Measurements from ENCODE around the gene CCDC85C.

The CCDC85C gene

GRCh38 chr14:99519931-99520421 is 84.0 kb downstream of the CCDC85C start:
- DNase-seq = no peak

DNA sequence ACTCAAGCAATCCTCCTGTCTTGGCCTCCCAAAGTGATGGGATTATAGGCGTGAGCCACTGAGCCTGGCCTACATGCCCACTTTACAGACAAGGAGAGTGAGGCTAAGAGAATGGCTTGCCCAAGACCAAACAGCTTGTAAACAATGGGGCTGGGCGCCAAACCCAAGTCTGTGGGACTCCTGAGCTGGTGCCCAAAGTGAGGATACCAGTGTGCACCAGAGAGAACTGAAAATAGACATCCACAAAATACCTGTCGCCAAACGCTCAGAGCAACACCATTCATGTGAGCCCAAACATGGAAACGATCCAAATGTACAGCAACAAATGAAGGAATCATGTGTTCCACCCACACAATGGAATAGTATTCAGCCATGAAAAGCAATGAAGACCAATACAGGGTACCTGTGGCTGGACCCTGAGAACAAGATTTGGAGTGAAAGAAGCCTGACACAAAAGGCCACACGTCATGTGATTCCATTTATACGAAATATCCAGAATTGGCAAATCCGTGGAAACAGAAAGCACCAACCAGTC is 84.6 kb downstream of the CCDC85C start:
- DNase-seq = no peak

- DNase-seq = peak; percentile 39
Observed at GRCh38 chr14:99518441-99519346, 85.3 kb downstream of the CCDC85C start.

DNA sequence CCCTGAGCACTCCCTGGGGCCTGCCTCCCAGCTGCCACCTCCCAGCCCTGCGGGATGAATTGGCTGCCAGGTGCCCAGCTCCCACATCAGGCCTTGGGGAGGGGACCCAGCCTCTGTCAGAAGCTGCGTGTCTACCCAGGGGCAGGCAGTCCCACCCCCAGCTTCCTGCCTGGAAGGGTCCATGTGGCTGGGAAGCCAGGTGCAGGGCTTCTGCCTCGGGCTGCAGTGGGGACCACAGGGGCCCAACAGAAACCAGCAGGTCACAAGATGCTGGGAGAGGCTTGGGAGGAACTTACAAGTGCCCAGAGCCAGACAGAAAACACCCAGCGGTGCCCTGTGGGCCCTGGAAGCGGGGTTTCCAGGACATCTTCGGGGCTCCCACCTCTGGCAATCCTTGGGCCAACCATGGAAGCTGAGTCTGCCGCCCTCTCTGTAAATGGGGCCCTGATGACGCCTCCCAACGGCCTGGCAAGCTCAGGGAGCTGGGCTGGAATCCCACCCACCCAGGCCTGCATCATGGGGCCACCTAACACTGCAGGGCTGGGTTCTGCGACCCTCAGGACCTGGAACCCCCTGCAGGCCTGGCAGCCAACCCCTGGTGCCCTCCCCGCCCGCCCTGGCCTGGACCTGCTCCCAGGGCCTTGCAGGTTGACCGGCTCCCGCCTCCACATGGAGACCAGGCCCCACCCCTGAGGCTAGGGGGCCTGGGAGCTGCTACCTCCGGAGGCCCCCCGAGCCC is 86.2 kb downstream of the CCDC85C start:
- DNase-seq = no peak

DNA sequence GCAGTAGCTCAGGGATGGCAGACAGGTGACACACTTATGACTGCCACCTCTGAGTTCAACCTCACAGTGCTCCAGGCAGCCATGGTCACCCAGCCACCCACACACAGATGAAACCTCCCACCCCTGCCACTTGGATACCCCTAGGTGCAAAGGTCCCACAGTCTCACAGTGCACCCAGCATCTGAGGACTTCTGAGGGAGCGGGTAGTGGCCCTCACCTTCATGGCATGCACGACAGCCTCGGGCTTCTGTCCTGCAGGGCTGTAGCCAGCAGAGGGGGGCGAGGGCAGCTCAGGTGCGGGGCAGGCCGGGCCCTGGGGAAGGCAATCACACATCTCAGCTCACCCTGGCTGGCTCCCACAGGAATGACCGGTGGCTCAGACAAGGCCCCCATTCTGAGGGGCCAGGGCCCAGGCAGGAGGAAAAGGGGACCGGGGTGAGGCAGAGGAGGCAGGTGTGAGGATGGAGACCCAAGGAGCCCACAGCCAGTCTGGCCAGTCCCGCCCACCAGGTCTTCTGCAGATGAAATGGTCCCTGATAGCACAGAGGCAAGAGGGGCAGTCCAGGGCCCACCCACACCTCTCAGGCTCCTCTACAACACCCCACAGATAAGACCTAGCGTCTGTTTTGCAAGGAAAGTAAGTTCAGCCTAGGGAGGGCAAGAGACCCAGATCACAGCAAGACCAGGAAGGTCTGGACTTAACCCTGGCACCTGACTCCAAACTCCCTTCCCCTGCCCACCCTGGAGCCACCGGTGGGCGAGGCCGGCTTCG is 87.0 kb downstream of the CCDC85C start:
- DNase-seq = no peak

DNA sequence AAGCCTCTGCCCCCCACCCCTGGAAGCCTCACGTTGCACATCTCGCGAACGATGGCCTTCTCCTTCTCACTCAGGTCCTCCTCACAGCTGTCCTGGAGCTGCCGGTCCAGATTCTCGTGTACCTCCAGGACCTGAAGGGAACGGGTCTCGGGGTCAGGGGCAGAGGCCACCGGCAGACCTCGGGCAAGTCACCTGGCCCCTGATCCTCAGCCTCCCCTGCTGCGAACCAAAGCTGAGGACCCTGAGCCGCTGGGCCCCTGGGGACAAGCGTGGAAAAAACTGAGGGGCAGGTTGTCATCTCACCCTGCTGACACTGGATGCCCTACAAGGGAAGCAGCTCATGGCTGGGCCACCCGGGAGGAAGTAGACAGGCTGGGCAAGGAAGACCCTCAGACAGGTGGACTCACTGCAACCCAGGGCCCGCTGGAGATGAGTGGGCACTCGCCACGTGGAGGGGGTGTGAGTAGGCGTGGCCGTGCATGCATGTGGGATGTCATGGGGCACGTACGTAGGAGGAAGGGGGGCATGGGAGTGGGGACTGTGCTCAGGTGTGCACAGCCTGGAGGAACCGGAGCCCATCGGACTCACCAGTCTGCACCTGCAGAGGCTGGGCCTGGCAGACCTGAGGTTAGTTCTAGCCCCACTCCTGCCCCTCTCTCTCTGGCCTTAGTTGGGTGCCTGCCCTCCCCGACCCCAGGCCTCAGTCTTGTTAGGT is 87.7 kb downstream of the CCDC85C start:
- DNase-seq = no peak

DNA sequence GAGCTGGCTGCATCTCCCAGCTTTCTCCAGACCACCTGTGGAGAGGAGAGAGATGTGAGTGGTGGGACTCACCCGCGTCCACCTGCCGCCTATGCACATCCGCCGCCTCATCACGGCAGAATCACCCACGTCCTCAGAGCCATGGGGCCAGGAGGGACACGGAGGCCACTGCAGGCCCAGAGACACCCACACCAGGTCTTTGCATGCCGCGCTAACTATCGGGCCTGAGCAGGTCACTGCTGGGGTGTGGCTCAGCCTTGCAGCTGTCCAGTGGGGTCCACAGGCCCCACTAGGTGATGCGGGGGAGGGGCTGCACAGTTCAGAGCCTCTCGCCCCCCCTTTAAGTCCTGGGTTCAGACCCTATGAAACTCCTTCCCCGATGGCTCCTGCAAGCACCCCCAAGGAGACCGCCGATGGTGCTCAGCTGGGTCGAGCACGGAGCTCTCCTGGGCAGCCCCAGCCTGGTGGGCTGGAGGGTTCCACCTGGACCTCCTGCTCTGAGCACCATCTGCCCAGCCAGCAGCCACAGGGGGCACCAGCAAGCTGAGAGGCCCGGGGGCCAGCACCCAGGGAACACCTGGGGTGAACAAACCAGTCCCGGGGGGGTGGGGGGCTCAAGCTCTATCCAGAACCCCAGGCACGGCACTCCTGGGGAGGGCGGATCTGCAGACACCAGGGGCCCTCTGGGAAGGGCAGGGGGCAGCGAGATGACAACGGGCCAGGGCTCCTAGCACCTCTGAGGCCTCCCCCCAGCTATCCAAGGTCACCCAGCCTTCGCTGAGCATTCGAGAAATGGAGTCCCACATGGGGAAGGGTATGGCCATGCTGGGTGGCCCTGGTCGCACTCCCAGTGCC is 88.5 kb downstream of the CCDC85C start:
- DNase-seq = no peak

- DNase-seq = no peak
Observed at GRCh38 chr14:99514552-99515300, 89.3 kb downstream of the CCDC85C start.

- no peak for DNase-seq
Observed at GRCh38 chr14:99513946-99514551, 90.0 kb downstream of the CCDC85C start.

DNA sequence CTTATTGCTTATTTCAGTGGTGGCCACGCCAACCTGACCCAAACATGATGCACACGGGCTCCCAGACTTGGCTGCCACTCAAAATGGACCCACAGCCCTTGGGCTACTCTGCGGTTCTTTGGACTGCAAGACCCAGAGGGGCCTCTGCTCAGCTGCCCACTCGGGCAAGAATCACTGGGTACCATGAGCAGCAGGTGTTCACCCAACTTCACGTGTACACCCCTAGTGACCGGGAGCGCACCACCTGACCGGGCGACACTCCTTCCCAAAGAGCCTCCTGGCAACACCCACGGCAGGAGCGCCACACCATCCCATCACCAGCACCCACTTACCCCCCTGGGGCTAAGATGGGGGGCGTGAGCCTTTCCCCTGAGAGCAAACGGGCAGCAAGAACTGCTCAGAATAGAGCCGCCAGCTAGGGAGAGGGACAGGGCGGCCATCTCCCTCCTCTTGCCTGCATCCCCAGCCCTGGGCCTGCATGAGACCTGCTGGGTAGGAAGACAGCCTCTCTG is 90.8 kb downstream of the CCDC85C start:
- DNase-seq = no peak

- DNase-seq = no peak
Observed at GRCh38 chr14:99512571-99513182, 91.3 kb downstream of the CCDC85C start.

- no peak for DNase-seq
Observed at GRCh38 chr14:99512110-99512449, 91.9 kb downstream of the CCDC85C start.

DNA sequence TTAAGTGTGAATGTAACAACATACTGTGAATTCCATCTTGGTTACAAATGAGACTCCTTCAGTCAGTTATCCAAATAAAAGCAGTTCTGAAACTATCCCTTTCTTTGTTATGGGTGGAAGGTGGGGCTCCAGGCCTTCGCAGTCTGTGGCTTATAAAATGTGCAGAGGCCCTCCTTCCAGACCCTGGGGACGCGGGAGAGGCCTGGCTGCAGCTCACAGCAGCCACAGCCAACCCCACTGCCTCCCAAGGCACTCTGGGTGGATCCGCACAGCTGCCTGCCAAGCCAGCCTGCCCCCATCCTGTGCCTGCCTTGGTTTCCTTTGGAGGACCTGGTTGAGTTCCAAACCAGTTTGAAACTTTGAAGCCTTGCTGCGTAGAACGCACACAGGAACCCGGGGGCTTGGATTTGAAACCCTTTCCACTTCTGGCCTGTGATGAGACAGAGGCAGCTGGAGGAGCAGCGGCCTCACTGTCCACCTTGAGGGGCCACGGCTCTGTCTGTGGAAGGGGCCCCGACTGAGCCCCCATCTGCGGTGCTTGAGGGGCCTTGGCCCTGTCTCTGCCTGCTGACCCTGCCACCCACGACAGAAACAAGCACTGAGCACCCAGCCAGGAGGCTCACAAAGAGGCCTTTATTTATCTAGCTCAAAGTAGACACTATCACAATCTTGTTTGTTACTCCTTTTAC is 92.4 kb downstream of the CCDC85C start:
- DNase-seq = peak; percentile 51

- DNase-seq = no peak
Observed at GRCh38 chr14:99510556-99511139, 93.4 kb downstream of the CCDC85C start.

- no peak for DNase-seq
Observed at GRCh38 chr14:99509871-99510555, 94.0 kb downstream of the CCDC85C start.

GRCh38 chr14:99508896-99509629 is 94.9 kb downstream of the CCDC85C start:
- no peak for DNase-seq
